Tibial nerve (tissue), 4 donors: ENCODE data around the gene UMPS. TPM values are rescaled to one million over a fixed set of nuclear protein-coding genes. Genes with fewer than 3 reads are reported as not detected.

Source experiments
- DNase-seq, 2 donors: peaks; one replicate each; pipeline ENCODE4 v3.0.0-alpha.2; 2019; ENCODE audit warnings: low spot score in 2 of 2
- H3K27ac ChIP-seq, 4 donors: fragments of 200-600 bp; sonication (generic) in 3 of 4; one replicate each; pipeline ENCODE4 v1.5.1; 2017 to 2019; ENCODE audit warnings: mild to moderate bottlenecking in 1 of 4
- H3K27me3 ChIP-seq, 2 donors: fragments of 200-600 bp; sonication (generic) in 1 of 2; one replicate each; pipeline versions ENCODE4 v1.5.1 to v1.6.0; 2017 to 2019
- H3K36me3 ChIP-seq, 3 donors: fragments of 200-600 bp; sonication (generic); one replicate each; pipeline ENCODE4 v1.5.1; 2018 to 2019
- H3K4me1 ChIP-seq, 4 donors: fragments of 200-600 bp; sonication (generic) in 3 of 4; one replicate each; pipeline ENCODE4 v1.5.1; 2017 to 2019
- H3K4me3 ChIP-seq, 4 donors: fragments of 200-600 bp; sonication (generic) in 3 of 4; one replicate each; pipeline ENCODE4 v1.5.1; 2017 to 2019; ENCODE audit warnings: mild to moderate bottlenecking in 1 of 4, moderate library complexity in 1 of 4
- H3K9me3 ChIP-seq, 4 donors: fragments of 200-600 bp; sonication (generic) in 3 of 4; one replicate each; pipeline ENCODE4 v1.5.1; 2017 to 2019
- EP300 ChIP-seq, 2 donors: sonication (generic); formaldehyde crosslinking; IDR thresholded peaks; one replicate each; pipeline ENCODE4 v1.6.1; 2017; ENCODE audit warnings: antibody characterized with exemption in 2 of 2, mild to moderate bottlenecking in 1 of 2
- POLR2A ChIP-seq, 2 donors: fragments of 450-650 bp; IDR thresholded peaks; one replicate each; pipeline ENCODE4 v1.6.1; 2017; ENCODE audit warnings: antibody characterized with exemption in 2 of 2, mild to moderate bottlenecking in 2 of 2, moderate library complexity in 2 of 2
- WGBS, 2 donors: methylation state at CpG; one replicate each; pipeline ENCODE4 v1.1.5; 2018; 5-methylcytosine and 5-hydroxymethylcytosine counted together
- total RNA-seq, 4 donors: library from RNA; depleted of rRNA; stranded (reverse); fragments of >200 nt; gene quantifications; one replicate each; pipeline ENCODE4 v1.1.0, GENCODE V29; 2016
- TF ChIP-seq, protein P1 (sequence below), 5 experiments: fragments of 200-600 bp in 3 of 5; fragments of 450-650 bp in 2 of 5; sonication (generic) in 3 of 5; IDR thresholded peaks; one replicate each; pipeline ENCODE4 v1.5.1; 2016 to 2019; ENCODE audit warnings: antibody characterized with exemption in 5 of 5, mild to moderate bottlenecking in 3 of 5, moderate library complexity in 2 of 5

Gene UMPS
- total RNA-seq, 4 donors from 2014 or later = 11.0 to 34.5 (median 16.2) TPM

DNA sequence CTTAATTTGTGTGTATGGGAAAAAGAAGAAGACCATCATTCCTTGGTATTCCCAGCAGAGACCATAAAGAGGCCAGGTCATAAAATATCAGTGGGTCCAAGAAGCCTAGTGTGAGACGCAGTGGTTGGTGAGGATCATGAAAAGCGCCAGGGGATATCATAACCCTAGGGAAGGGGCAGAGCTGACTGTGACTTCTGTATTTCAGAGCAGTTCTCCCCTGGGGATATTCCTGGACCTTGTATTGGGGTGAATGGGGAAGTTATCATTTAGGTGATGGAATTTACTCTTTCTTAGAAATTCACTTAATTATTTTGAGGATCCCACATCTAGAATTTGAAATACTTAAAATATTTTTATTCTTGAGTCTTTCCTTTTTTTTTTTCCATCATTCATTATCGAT lies 34.9 kb upstream of the UMPS start:
- Histone ChIP-seq H3K27ac (no peak overlapping the region), H3K9me3 (no peaks in the 10 kb centered on the region), H3K4me3 (no peak overlapping the region), H3K36me3 (no peaks in the 10 kb centered on the region), H3K27me3 (no peaks in the 10 kb centered on the region), H3K4me1 (no peaks in the 10 kb centered on the region)
- TF ChIP-seq POLR2A (IDR thresholded peaks at IDR 0.05) = no peak
- TF ChIP-seq, protein P1, sequence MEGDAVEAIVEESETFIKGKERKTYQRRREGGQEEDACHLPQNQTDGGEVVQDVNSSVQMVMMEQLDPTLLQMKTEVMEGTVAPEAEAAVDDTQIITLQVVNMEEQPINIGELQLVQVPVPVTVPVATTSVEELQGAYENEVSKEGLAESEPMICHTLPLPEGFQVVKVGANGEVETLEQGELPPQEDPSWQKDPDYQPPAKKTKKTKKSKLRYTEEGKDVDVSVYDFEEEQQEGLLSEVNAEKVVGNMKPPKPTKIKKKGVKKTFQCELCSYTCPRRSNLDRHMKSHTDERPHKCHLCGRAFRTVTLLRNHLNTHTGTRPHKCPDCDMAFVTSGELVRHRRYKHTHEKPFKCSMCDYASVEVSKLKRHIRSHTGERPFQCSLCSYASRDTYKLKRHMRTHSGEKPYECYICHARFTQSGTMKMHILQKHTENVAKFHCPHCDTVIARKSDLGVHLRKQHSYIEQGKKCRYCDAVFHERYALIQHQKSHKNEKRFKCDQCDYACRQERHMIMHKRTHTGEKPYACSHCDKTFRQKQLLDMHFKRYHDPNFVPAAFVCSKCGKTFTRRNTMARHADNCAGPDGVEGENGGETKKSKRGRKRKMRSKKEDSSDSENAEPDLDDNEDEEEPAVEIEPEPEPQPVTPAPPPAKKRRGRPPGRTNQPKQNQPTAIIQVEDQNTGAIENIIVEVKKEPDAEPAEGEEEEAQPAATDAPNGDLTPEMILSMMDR (IDR thresholded peaks at IDR 0.05) = no peak
- no peak for TF ChIP-seq EP300 (IDR thresholded peaks at IDR 0.05)
- 79 to 83% methylated on average over 3 of the region's 3 CpGs for WGBS, 2 donors
- DNase-seq = no peak

DNA sequence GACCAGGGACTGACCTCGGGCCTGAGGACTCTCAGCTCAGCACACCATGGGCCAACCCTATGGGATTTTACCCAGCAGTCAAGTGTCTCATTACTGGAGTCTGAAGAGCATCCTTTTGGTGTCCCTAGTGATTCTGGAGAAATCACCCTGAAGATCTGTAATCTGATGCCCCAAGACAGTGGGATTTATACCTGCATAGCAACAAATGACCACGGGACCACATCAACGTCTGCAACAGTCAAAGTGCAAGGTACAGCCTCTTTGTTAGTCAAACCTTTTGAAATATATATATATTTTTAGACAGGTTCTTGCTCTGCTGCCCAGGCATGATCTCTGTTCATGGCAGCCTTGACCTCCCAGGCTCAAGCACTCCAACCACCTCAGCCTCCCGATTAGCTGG lies 34.2 kb upstream of the UMPS start:
- no peak for DNase-seq
- H3K27me3 ChIP-seq = no peaks in the 10 kb centered on the region
- TF ChIP-seq, protein P1 (IDR thresholded peaks at IDR 0.05) = no peak
- no peak for TF ChIP-seq EP300 (IDR thresholded peaks at IDR 0.05)
- no peak for TF ChIP-seq POLR2A (IDR thresholded peaks at IDR 0.05)
- H3K9me3 ChIP-seq = no peaks in the 10 kb centered on the region
- no peak overlapping the region for H3K27ac ChIP-seq
- no peaks in the 10 kb centered on the region for H3K4me1 ChIP-seq
- no peaks in the 10 kb centered on the region for H3K36me3 ChIP-seq
- 86 to 92% methylated on average over 4 of the region's 4 CpGs for WGBS, 2 donors
- no peak overlapping the region for H3K4me3 ChIP-seq

DNA sequence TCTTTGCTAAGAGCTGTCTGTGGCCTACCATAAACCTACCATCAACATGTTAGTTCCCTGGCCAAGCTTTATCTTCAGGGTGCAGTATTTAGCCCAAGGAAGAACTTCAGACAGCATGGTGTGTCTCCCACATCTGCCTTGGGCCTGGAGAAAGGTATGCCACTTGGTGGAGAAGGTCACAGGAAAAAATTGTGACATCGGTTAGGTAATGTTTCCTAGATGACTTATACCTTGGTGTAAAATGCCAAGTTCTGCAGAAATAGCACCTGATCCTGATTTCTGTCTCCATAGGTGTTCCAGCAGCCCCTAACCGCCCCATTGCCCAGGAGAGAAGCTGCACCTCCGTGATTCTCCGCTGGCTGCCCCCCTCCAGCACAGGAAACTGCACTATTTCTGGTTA lies 33.0 kb upstream of the UMPS start:
- DNase-seq = no peak
- TF ChIP-seq EP300 (IDR thresholded peaks at IDR 0.05) (no peak), POLR2A (IDR thresholded peaks at IDR 0.05) (no peak)
- TF ChIP-seq, protein P1 (IDR thresholded peaks at IDR 0.05) = no peak
- Histone ChIP-seq H3K4me3 (no peak overlapping the region), H3K27ac (no peak overlapping the region), H3K36me3 (no peaks in the 10 kb centered on the region), H3K27me3 (no peaks in the 10 kb centered on the region), H3K9me3 (no peaks in the 10 kb centered on the region), H3K4me1 (no peaks in the 10 kb centered on the region)
- whole genome bisulfite sequencing, 2 donors = 88 to 90% methylated on average over 4 of the region's 4 CpGs

DNA sequence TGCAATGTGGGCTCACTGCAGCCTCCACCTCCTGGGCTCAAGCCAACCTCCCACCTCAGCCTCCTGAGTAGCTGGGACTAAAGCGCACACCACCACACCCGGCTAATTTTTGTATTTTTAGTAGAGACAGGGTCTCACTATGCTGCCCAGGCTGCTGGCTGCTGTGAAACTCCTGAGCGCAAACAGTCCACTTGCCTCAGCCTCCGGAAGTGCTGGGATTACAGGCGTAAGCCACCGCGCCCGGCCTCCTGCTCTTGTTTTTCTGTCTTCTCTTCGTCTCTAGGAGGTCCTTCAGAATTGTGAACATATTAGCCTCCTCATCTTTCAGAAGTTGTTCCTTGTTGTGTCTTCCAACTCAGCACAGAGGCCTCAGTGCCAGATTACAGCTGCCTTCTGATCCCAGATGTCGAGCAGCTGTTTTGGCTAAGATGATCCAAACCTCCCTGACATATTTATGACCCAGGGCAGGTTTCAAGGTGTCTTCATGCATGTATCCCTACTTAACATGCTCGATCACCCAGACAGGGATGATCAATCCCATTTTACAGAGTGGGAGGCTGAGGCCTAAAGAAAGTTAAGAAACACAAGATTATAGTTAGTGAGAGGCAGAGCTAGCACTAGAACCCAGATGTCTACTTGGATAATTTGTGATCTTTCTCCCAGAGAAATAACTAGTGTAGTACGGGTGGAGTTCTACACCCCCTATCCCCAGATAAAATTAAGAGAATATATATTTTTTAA lies 32.1 kb upstream of the UMPS start:
- Histone ChIP-seq H3K4me3 (no peak overlapping the region), H3K27ac (no peak overlapping the region), H3K4me1 (no peaks in the 10 kb centered on the region), H3K9me3 (no peaks in the 10 kb centered on the region), H3K27me3 (no peaks in the 10 kb centered on the region), H3K36me3 (no peaks in the 10 kb centered on the region)
- no peak for DNase-seq
- 93% methylated on average over 12 of the region's 12 CpGs for WGBS, 2 donors
- TF ChIP-seq POLR2A (IDR thresholded peaks at IDR 0.05) = no peak
- no peak for TF ChIP-seq EP300 (IDR thresholded peaks at IDR 0.05)
- TF ChIP-seq, protein P1 (IDR thresholded peaks at IDR 0.05) = no peak

GRCh38 chr3:124699051-124699450 lies 31.2 kb upstream of the UMPS start:
- H3K27ac ChIP-seq = no peak overlapping the region
- WGBS, 2 donors = 81 to 88% methylated on average over 1 of the region's 1 CpG
- no peaks in the 10 kb centered on the region for H3K36me3 ChIP-seq
- no peak overlapping the region for H3K4me3 ChIP-seq
- H3K9me3 ChIP-seq = no peaks in the 10 kb centered on the region
- DNase-seq = no peak
- TF ChIP-seq EP300 (IDR thresholded peaks at IDR 0.05) (no peak), POLR2A (IDR thresholded peaks at IDR 0.05) (no peak)
- TF ChIP-seq, protein P1 (IDR thresholded peaks at IDR 0.05) = no peak
- H3K27me3 ChIP-seq = no peaks in the 10 kb centered on the region
- H3K4me1 ChIP-seq = no peaks in the 10 kb centered on the region
